HFF-Myc (cell line): Measurements from ENCODE around the gene OLFM2.

ENCODE experiments used
- DNase-seq: peaks from one replicate; pipeline ENCODE4 v3.0.0-alpha.2; 2011; ENCODE audit warnings: low read depth; ENCODE audit errors: extremely low read depth
- H3K4me3 ChIP-seq: replicated peaks from 2 replicates; pipeline ENCODE4 v1.5.1; 2011; ENCODE audit warnings: low read depth, mild to moderate bottlenecking, control low read depth, low read length
- TF ChIP-seq, protein P1 (sequence below): IDR thresholded peaks from 2 replicates; pipeline ENCODE4 v1.5.1; 2012; ENCODE audit warnings: mild to moderate bottlenecking, low read depth, low read length, control low read depth; ENCODE audit errors: missing control alignments

Gene OLFM2

DNA sequence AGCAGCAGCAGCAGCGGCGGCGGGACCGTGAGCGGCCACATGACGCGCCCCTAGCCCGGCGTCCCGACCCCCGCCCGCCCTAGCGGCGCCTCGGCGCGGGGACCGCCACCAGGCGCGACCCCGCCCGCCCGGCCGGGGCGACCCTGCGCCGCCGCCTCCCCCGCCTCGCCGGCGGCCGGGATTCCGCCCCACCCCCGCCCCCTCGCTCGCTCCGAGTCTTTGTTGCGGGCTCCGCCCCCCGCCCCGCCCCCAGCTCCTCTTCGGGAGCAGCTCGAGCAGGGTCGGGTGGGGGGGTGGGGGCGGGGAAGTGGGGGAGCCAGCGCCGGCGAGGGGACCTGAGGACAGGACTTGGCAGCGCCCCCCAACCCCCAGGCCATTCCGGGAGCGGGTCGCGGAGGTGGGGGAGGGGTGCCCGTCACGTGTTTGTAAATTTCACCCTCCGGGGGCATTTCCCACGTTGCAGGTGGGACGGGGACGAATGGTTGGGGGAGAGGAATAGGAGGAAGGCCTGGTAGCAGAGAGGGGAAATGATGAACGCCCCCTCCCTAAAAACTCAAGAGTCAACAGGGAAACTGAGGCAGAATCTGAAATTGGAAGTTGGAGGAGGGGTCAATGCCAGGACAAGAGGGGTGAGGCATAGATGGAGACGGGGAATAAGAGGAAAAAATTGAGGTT is at the start of gene OLFM2:
TSS of gene OLFM2 (minus strand) at position 190 of the 675 bp plus-strand sequence. CDS start at position 41, 149 bp downstream.
- DNase-seq = no peak
- peak within 1 kb of the TSS; percentile 42 for H3K4me3 ChIP-seq
- TF ChIP-seq, protein P1, sequence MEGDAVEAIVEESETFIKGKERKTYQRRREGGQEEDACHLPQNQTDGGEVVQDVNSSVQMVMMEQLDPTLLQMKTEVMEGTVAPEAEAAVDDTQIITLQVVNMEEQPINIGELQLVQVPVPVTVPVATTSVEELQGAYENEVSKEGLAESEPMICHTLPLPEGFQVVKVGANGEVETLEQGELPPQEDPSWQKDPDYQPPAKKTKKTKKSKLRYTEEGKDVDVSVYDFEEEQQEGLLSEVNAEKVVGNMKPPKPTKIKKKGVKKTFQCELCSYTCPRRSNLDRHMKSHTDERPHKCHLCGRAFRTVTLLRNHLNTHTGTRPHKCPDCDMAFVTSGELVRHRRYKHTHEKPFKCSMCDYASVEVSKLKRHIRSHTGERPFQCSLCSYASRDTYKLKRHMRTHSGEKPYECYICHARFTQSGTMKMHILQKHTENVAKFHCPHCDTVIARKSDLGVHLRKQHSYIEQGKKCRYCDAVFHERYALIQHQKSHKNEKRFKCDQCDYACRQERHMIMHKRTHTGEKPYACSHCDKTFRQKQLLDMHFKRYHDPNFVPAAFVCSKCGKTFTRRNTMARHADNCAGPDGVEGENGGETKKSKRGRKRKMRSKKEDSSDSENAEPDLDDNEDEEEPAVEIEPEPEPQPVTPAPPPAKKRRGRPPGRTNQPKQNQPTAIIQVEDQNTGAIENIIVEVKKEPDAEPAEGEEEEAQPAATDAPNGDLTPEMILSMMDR = no peak

DNA sequence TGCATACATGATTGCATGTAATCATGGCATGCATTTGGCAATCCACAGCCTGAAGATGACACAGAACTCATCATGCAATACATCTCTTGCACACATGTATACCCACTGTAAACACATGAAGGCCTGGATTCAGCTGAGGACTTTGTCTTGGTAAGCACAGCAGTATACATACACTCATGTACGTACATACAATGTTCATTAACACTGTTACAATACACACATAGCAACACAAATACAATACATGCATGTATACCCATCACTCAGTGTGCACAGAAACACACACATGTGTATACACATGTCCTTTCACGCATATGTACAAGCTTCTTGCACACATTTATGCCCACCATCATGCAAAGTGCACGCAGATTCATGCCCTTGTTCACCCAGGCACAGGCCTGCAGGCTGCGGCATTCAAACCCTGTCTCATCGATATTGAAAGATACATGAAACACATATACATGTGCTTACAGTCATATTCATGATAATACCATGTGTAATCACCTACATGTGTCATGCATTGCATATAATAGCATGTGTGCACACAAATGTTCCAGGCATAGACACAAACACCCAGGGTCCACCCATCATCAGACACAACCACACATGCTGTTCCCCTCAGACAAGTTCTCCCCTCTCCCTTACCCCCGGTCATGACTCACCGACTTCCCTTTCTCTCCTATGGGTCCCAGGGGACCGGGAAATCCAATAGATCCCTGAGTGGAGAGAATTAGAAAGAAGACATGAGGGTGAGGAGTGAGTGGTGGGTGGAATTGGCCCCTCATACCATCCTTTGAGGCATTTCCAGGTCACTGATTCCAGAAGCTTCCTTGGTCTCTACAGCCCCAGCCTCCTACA is 45.3 kb upstream of the OLFM2 start:
- DNase-seq = no peak
- TF ChIP-seq, protein P1 = no peak
- H3K4me3 ChIP-seq = no peak overlapping the region

DNA sequence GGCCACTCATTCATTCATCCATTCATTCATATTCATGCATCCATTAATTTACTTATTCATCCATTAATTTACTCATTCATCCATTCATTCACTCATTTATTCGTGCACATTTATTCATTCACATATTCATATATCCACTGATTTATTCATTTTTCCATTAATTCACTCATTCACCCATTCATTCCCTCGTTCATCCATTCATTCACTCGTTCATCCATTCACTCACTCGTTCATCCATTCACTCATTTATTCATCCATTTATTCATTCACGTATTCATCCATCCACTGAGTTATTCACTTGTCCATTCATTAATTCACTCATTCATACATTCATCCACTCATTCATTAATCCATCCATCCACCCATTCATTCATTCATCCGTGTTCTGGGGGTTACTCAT is 35.8 kb upstream of the OLFM2 start:
- TF ChIP-seq, protein P1 = no peak
- no peak overlapping the region for H3K4me3 ChIP-seq
- no peak for DNase-seq

DNA sequence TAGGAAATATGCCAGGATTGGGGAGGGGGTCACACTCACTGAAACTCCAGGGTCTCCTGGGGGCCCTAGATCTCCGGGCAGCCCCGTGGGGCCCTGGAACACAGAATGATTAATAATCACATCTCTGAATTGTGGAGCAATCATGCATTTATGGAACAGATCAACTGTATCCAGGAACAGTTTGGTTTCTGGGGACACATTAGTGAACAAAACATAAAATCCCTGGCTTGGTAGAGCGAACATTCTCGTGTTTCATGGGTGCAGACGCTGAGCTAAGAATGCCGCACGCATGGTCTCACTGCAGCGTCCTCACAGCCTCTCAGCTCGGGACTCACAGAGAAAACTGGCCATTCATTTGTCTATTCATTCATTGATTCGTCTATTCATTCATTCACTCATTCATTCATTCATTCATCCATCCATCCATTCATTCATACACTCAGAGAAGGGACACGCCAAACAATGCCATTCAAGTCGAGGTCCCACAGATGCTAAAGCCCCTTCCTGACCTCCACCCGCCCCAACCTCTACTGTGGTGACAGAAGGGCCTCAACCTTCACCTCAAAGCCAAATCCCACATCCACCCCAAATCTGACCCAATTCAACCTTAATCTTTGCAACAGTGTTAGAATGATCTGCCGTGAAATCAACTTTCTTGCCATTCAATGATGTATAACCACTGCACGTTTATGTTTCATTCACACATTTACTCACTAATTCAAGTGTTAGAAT is 35.0 kb upstream of the OLFM2 start:
- no peak overlapping the region for H3K4me3 ChIP-seq
- TF ChIP-seq, protein P1 = no peak
- no peak for DNase-seq

DNA sequence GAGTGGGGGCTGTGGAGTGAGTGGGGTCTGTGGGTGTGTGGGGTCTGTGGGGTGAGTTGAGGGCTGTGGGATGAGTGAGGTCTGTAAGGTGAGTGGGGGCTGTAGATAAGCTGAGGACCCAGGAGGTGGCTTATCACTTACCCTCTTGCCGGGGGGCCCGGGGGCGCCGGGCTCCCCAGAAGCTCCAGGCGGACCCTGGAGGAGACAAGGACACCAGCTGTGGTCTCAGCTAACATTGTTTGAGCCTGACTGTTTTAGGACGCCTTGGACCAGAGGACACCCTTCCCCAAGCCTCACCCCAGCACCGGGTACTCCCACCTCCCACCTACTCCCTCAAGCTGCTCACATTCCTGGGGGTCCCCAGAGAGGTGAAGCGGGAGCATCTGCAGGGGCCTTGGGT is 34.2 kb upstream of the OLFM2 start:
- TF ChIP-seq, protein P1 = no peak
- DNase-seq = no peak
- H3K4me3 ChIP-seq = no peak overlapping the region

DNA sequence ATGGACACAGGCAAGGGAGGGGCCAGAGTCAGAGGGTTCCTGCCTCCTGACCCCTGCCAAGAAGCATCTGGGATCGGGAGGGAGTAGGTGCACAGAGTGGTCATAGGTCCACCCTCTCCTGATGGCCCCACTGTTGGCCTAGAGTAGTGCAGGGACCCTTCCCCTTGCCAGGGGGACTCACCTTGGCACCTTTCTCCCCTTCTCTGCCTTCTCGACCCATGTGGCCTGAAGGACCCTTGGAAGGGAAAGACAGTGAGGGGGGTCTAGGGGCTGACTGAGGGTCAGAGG is 33.3 kb upstream of the OLFM2 start:
- TF ChIP-seq, protein P1 = no peak
- no peak for DNase-seq
- H3K4me3 ChIP-seq = no peak overlapping the region
